Measurements from ENCODE around the gene ARL16. TPM values are rescaled to one million over a fixed set of nuclear protein-coding genes. Genes with fewer than 3 reads are reported as not detected.

Gene ARL16
- total RNA-seq, 1 experiment from 2014 or later = 47.5 TPM

- no peak for TF ChIP-seq ELF1 (IDR thresholded peaks at IDR 0.05; ENCODE audit: borderline replicate concordance, low read depth)
- no peak for TF ChIP-seq EGR1 (IDR thresholded peaks at IDR 0.05; ENCODE audit: low read depth)
- TF ChIP-seq CEBPB (IDR thresholded peaks at IDR 0.05; ENCODE audit: low read depth) = no peak
Measured at GRCh38 chr17:81690066-81690465, 6.5 kb upstream of the ARL16 start (continued).

GRCh38 chr17:81688616-81689015 lies 5.0 kb upstream of the ARL16 start:
- peaks cover 6% of the 10 kb centered on the region; the same call in 1 of the 2 replicates for H4K20me1 ChIP-seq (ENCODE audit: insufficient read depth)

More at GRCh38 chr17:81688616-81689015, 5.0 kb upstream of the ARL16 start:
- no peak for ATAC-seq
- Histone ChIP-seq H2AFZ (ENCODE audit: low read depth, low read length, poor library complexity, severe bottlenecking) (no peak overlapping the region), H3K9me3 (ENCODE audit: control insufficient read depth in 1 of 2, insufficient read depth in 1 of 2, low read depth in 1 of 2, low read length in 2 of 2) (no peaks in the 10 kb centered on the region), H3K4me3 (replicated peaks in 1 of 2; ENCODE audit: low read depth in 1 of 2, low read length in 2 of 2) (no peak overlapping the region), H3K4me2 (ENCODE audit: low read length) (no peak overlapping the region), H3K27ac (ENCODE audit: low read depth, low read length) (no peak overlapping the region; the same call in 1 of the 2 replicates), H3K9me2 (ENCODE audit: insufficient read depth) (no peaks in the 10 kb centered on the region), H3K9ac (ENCODE audit: low read length) (no peak overlapping the region), H3K36me3 (ENCODE audit: control insufficient read depth in 1 of 2, insufficient read depth in 2 of 2, low read length in 2 of 2) (peaks cover 44 to 82% of the 10 kb centered on the region in 2 experiments), H3K27me3 (ENCODE audit: insufficient read depth, low read length) (no peaks in the 10 kb centered on the region), H3K4me1 (ENCODE audit: control insufficient read depth in 1 of 2, insufficient read depth in 2 of 2, low read length in 2 of 2) (peaks cover 10 to 15% of the 10 kb centered on the region in 2 experiments), H3K79me2 (ENCODE audit: insufficient read depth, low read length) (peaks cover 85% of the 10 kb centered on the region)
- POLR2A ChIA-PET = no interaction called here
- intact Hi-C loops (cut with micrococcal nuclease) = no loop called here
- TF ChIP-seq YY1 (IDR thresholded peaks at IDR 0.05; ENCODE audit: extremely low read depth, insufficient replicate concordance, low read depth, low read length) (no peak), FOSL1 (IDR thresholded peaks at IDR 0.05; ENCODE audit: low read depth) (no peak), EZH2phosphoT487 (IDR thresholded peaks at IDR 0.05; ENCODE audit: borderline replicate concordance) (no peak), CTCF (IDR thresholded peaks at IDR 0.05 in 2 of 3, conservative IDR thresholded peaks at IDR 0.05 in 1 of 3; ENCODE audit: borderline replicate concordance in 1 of 3, insufficient read depth in 1 of 3, low read depth in 2 of 3, low read length in 2 of 3) (no peak), POLR2AphosphoS5 (IDR thresholded peaks at IDR 0.05; ENCODE audit: low read depth, low read length) (no peak), CBX3 (IDR thresholded peaks at IDR 0.05; ENCODE audit: low read depth) (no peak), ELF1 (IDR thresholded peaks at IDR 0.05; ENCODE audit: borderline replicate concordance, low read depth) (no peak)
- RAD21 ChIA-PET (ENCODE audit: low non-redundant PET in 1 of 2, low total read pairs in 2 of 2, uncharacterized antibody in 2 of 2, unreplicated experiment in 2 of 2) = no interaction called here
- no TSS peak for BruUV-seq (replicated peaks)
- CTCF ChIA-PET = no interaction called here
- DNase-seq (ENCODE audit: low read depth, low spot score) = no peak
